HL-60/S4 (cell line): ENCODE results near the gene TLE7.

Source experiments
- in situ Hi-C: fragments of 300-500 bp; cut with MboI; formaldehyde crosslinking; loops from 2 replicates; pipeline ENCODE4 v1.14.3; 2022; ENCODE audit warnings: low sequenced_read_pairs

The TLE7 gene

GRCh38 chr16:71442051-71442440 is at the start of gene TLE7:
TLE7 (minus strand) TSS chr16:71442054; CDS start chr16:71433324, 8,730 bp downstream.
- in situ Hi-C loops: no loop called here

DNA sequence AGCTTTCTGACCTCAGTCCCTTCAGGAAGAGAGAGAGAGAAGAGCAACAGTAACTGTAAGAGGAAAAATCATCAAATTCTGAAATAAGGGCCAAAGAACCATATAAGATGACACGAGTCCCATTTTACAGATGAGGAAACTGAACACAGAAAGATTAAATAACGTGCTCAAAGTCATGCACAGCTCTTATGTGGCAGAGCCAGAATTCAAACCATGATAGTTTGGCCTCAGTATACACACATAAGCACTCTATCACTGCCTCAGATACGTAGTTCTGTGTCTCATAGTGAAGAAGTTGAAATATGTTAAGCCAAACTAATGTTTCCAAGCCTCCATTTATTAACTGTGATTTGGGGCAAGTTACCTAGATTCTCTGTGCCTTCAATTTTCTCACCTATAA is 49.2 kb upstream of the TLE7 start:
- in situ Hi-C loops: no loop called here

DNA sequence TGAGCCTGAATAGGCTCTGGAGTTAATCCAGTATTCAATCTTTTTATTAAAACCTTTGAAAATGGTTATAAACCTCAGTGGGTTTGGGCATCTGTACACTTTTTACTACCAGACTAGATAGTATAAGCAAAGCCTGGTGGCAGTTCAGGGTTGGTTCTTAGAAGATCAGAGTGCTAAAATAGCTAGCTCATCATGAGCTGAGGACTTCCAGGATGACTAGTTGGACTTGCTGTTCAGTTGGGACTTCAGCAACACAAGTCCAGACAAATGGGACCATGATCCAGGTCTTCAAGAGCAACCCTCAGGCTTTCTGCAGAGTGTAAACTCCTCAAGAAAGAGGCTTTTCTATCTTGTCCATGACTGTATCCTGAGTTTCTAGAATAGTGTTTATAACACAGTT is 48.5 kb upstream of the TLE7 start:
- in situ Hi-C loops: no loop called here

- in situ Hi-C loops: no loop called here
Measured at GRCh38 chr16:71489122-71489521, 47.3 kb upstream of the TLE7 start, which contains the start of gene ZNF19. ZNF19 (minus strand) TSS chr16:71489324; CDS start chr16:71482114, 7,210 bp downstream.

DNA sequence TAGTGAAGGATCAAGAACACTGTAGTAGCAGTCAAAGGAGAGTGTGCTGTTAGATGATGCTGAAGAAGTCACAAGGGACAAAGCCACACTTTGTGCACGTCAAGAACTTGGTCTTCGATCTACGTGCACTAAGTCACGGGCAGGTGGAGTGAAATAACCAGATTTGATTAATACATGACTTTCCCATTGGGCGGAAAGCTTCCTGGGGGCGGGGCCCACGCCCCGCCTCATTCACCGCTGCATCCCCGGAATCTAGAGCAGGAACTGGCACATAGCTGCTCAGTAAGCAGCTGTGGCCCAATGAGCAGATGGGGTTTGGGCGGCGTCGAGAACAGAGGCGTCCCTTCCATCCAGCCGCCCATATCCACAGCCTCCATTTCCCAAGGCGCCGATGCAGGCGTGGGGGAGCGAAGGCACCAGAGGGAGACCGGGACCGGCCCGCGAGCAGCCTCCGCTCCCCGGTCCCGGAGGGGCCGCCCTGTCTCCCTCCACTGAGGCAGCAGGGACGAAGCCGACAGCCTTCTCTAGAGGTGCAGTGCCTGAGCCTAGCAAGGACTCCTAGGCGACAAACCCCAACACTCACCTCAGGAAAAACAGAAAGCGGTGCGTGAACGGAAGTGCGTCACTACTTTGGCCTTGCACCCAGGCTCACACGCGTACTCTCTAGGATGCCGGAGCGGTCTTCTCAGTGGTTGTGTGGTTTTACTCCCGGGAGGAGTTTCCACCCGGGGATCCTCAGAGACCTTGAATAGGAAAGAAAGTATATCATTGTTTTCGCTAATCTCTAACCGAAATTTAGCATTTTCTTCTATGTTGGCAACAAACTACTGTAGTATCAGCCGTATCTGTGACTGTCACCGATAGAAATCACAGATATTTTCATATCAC is 42.4 kb upstream of the TLE7 start:
- in situ Hi-C loops: no loop called here

DNA sequence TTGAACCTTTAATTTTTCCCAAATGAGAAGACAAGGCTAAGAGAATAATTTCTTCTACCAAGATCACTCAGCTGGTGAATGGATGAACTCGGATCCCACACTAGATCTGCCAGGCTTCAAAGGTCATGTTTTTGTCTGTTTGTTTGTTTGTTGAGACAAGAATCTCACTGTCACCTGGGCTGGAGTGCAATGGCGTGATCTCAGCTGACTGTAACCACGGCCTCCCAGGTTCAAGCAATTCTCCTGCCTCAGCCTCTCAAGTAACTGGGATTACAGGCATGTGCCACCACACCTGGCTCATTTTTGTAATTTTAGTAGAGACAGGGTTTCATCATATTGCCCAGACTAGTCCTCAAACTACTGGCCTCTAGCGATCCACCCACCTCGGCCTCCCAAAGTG is 40.7 kb upstream of the TLE7 start:
- in situ Hi-C loops: no loop called here

DNA sequence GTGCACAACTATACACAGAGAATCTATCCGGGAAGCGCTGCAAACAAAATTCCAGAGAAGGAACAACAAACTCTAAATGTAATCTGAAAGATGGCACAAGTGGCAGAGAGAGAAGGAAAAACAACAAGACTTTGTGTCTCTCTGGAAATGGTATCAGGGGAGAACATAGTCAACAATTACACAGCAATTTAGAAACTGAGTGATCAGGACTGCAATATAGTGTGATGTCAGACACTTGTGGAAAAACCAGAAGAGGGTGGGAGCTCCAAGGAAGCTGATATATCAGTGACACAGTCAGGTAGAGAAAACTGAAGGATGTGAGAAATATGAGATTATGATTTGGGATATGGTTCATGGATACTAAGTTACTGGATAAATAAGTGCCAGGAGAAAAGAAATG is 39.1 kb upstream of the TLE7 start:
- in situ Hi-C loops: no loop called here

DNA sequence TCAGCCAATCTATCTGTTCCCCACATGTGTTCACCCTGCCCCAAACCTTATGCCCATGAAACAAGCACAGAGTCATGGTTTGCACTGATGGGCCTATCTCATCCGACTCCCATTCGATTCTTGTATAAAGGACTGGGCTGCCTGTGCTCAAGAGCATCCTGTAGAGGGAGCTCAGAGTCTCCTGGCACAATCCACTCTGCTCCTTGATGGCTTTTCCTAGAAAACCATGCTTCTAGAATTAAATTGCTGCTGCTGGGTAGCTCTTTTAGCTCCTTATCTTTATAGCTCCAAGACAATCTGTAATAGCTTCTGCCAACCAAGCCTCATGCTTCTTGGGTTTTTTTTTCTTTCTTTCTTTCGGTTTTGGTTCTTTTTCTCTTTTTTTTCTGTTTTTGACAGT is 37.6 kb upstream of the TLE7 start:
- in situ Hi-C loops: no loop called here

GRCh38 chr16:71476457-71477124 is 34.7 kb upstream of the TLE7 start:
- in situ Hi-C loops: no loop called here

DNA sequence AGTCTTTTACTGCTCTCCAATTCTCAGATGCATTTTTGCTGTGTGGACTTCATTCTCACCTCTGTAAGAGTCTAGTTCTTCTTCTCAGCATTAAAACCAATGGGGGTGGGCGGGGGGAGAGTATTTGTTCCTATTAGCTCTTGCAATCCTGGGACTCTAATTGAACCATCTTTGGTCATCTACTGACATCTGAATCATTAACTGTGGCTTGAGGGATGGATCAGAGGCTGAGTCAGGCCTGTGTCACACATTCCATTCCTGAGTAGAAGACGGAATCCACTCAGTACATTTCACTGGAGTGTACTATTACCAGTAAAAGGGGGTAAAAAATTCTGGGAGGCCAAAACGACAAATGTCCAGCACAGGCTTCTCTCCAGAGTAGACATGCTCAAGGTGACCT is 33.0 kb upstream of the TLE7 start:
- in situ Hi-C loops: no loop called here

- in situ Hi-C loops: no loop called here
Measured at GRCh38 chr16:71473891-71474290, 32.0 kb upstream of the TLE7 start.

- in situ Hi-C loops: no loop called here
Measured at GRCh38 chr16:71472931-71473330, 31.1 kb upstream of the TLE7 start.

DNA sequence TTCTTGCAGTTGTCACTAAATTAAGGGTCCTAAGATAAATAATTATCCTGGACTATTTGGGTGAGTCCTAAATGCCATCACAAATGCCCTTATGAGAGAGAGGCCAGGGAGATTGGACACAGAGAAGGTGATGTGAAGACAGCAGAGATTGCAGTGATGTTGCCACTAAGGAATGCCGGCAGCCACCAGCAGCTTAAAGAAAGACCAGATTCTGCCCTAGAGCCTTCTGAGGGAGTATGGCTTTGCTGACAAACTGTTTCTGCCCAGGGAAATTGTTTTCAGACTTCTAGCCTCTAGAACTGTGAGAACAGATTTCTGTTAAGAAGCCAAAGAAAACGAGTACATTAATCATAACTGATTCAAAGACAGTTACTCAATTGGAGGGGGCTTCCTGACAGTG is 30.2 kb upstream of the TLE7 start:
- in situ Hi-C loops: no loop called here

- in situ Hi-C loops: no loop called here
Measured at GRCh38 chr16:71467810-71468209, 26.0 kb upstream of the TLE7 start.

GRCh38 chr16:71464231-71464630 is 22.4 kb upstream of the TLE7 start:
- in situ Hi-C loops: no loop called here

GRCh38 chr16:71461686-71462648 is 20.1 kb upstream of the TLE7 start, which contains the start of gene ZNF23:
ZNF23 (minus strand) TSS chr16:71462247; CDS start chr16:71456796, 5,451 bp downstream.
- in situ Hi-C loops: no loop called here

DNA sequence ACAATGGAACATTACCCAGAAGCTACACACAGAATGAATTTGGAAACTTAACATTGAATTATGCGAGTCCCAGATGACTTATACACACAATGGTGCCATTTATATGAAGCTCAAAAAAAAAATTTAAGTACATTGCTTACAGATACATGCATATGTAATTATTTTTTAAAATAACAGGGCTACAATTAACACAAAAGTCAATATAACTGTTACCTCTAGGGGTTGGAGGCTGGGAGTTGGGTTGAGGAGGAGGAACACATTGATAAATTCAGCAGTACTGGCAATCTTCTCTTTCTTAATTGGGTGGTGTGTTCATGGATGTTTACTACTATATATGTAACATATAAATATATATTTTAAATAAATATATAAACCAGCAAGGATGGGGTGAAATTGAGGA is 19.1 kb upstream of the TLE7 start:
- in situ Hi-C loops: no loop called here

GRCh38 chr16:71460236-71460635 is 18.4 kb upstream of the TLE7 start:
- in situ Hi-C loops: no loop called here

GRCh38 chr16:71459510-71459909 is 17.7 kb upstream of the TLE7 start:
- in situ Hi-C loops: no loop called here

GRCh38 chr16:71456801-71457200 is 14.9 kb upstream of the TLE7 start:
- in situ Hi-C loops: no loop called here

DNA sequence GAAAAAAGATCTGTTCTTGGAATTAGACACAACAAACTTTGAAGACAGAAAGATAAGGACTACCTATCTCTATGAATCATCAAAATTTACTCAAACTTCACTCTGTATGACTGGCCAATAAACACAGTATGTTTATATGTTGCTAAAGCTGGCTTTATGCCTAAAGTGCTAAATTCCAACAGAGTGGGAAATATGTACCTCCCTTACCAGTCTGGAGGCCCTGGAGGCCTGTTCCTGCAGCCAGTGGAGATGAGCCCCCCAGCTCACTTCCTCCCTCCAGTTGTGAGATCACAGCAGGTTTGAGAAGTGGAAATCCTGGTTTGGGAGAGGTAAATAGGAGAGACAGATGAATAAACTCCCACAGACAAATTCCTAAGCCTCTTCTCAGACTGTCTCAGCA is 11.2 kb upstream of the TLE7 start:
- in situ Hi-C loops: no loop called here
